BE2C (cell line): ENCODE results near the gene CHL1. TPM values are rescaled to one million over a fixed set of nuclear protein-coding genes. Genes with fewer than 3 reads are reported as not detected.

Source experiments
- DNase-seq: peaks from one replicate; pipeline ENCODE4 v3.0.0-alpha.2; 2020
- H3K27me3 ChIP-seq: fragments of 250-450 bp; sonication (Bioruptor Pico); 2 replicates; pipeline ENCODE4 v1.5.1; 2020; ENCODE audit warnings: mild to moderate bottlenecking
- H3K36me3 ChIP-seq: fragments of 250-450 bp; sonication (Bioruptor Pico); 2 replicates; pipeline ENCODE4 v1.5.1; 2020; ENCODE audit warnings: mild to moderate bottlenecking
- H3K4me1 ChIP-seq: fragments of 250-450 bp; sonication (Bioruptor Pico); 2 replicates; pipeline ENCODE4 v1.5.1; 2020
- H3K4me3 ChIP-seq: 2 replicates; pipeline ENCODE4 v1.5.1; 2011; ENCODE audit warnings: low read depth, low read length
- H3K9me3 ChIP-seq: fragments of 250-450 bp; sonication (Bioruptor Pico); 2 replicates; pipeline ENCODE4 v1.5.1; 2020
- polyA plus RNA-seq: library from polyadenylated mRNA; unstranded; fragments of >200 nt; gene quantifications from one replicate; pipeline ENCODE4 v1.2.1, GENCODE V29; 2012; ENCODE audit warnings: low read depth, missing spikeins; ENCODE audit not compliant: insufficient read length, insufficient read depth
- TF ChIP-seq, protein P1 (sequence below): IDR thresholded peaks from 2 replicates; pipeline ENCODE4 v1.5.1; 2012; ENCODE audit warnings: mild to moderate bottlenecking, low read depth, low read length

CHL1 gene, protein sequence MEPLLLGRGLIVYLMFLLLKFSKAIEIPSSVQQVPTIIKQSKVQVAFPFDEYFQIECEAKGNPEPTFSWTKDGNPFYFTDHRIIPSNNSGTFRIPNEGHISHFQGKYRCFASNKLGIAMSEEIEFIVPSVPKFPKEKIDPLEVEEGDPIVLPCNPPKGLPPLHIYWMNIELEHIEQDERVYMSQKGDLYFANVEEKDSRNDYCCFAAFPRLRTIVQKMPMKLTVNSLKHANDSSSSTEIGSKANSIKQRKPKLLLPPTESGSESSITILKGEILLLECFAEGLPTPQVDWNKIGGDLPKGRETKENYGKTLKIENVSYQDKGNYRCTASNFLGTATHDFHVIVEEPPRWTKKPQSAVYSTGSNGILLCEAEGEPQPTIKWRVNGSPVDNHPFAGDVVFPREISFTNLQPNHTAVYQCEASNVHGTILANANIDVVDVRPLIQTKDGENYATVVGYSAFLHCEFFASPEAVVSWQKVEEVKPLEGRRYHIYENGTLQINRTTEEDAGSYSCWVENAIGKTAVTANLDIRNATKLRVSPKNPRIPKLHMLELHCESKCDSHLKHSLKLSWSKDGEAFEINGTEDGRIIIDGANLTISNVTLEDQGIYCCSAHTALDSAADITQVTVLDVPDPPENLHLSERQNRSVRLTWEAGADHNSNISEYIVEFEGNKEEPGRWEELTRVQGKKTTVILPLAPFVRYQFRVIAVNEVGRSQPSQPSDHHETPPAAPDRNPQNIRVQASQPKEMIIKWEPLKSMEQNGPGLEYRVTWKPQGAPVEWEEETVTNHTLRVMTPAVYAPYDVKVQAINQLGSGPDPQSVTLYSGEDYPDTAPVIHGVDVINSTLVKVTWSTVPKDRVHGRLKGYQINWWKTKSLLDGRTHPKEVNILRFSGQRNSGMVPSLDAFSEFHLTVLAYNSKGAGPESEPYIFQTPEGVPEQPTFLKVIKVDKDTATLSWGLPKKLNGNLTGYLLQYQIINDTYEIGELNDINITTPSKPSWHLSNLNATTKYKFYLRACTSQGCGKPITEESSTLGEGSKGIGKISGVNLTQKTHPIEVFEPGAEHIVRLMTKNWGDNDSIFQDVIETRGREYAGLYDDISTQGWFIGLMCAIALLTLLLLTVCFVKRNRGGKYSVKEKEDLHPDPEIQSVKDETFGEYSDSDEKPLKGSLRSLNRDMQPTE (N-terminal part only)
- not detected for polyA plus RNA-seq

DNA sequence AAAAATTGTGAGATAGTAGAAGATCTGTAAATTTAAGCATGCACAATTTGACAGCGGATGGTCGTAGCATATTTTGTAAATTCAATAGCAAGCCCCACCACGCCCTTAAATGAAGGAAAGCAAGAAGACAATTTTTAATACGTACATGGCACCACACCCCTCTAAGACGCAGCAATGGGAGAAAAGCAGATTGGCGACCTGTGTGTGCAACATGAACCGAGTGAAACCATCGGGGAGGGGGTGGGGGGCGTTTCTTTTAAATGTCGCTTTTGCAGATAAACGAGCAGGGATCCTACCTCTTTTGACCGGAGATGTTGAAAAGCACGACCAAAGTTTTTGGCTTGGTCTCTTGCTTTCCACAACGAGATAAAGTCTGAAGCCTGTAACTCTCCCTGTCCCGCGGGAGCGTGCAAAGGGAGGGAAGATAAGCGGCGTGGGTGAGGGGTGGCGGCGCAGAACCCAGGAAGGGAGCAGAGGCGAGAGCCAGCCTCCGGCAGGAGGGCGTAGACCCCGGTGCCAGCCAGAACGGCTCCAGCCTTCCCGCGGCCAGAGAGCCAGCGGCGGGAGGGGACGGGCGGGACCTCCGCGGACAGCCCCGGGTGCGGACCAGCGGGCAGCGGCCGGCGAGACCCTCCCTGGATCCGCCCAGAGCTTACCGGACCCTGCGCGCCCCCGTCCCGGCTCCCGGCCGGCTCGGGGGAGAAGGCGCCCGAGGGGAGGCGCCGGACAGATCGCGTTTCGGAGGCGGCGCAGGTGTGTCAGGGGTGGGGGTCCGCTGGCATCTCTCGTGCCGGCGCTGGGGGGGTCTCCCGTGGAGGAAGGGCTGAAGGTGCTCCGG is at the start of gene CHL1:
TSS of gene CHL1 (plus strand) at position 453 of the 838 bp plus-strand sequence. CDS start 123,014 bp downstream, outside the sequence.
- no peak for DNase-seq
- Histone ChIP-seq H3K4me3 (peak within 1 kb of the TSS; percentile 20; the same call in 1 of the 2 replicates), H3K4me1 (no peaks in the 10 kb centered on the region), H3K36me3 (no peaks in the 10 kb centered on the region), H3K9me3 (no peaks in the 10 kb centered on the region), H3K27me3 (peaks cover 24% of the 10 kb centered on the region)
- TF ChIP-seq, protein P1, sequence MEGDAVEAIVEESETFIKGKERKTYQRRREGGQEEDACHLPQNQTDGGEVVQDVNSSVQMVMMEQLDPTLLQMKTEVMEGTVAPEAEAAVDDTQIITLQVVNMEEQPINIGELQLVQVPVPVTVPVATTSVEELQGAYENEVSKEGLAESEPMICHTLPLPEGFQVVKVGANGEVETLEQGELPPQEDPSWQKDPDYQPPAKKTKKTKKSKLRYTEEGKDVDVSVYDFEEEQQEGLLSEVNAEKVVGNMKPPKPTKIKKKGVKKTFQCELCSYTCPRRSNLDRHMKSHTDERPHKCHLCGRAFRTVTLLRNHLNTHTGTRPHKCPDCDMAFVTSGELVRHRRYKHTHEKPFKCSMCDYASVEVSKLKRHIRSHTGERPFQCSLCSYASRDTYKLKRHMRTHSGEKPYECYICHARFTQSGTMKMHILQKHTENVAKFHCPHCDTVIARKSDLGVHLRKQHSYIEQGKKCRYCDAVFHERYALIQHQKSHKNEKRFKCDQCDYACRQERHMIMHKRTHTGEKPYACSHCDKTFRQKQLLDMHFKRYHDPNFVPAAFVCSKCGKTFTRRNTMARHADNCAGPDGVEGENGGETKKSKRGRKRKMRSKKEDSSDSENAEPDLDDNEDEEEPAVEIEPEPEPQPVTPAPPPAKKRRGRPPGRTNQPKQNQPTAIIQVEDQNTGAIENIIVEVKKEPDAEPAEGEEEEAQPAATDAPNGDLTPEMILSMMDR: no peak

DNA sequence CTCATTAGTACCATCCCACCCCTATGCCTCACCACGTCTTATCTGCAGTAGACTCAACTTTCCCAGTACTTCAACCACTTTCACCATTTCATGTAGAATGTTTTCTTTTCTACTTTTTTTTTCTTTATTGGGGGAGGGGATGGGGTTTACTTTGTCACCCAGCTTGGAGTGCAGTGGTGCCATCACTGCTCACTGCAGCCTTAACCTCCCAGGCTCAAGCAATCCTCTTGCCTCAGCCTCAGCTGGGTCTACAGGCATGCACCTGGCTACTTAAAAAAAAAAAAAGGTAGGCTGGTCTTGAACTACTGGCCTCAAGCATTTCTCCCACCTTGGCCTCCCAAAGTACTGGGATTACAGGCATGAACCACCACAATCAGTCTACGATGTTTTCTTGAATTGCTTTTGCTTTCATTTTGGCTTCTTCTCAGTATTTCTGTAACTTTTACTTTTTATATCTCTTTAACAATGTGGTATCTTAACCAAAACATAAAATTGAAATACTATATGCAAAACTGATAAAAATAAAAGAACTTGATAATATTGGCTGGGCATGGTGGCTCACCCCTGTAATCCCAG is 44.9 kb upstream of the CHL1 start:
- H3K4me1 ChIP-seq: no peaks in the 10 kb centered on the region
- H3K36me3 ChIP-seq: no peaks in the 10 kb centered on the region
- TF ChIP-seq, protein P1: no peak
- no peak for DNase-seq
- H3K9me3 ChIP-seq: no peaks in the 10 kb centered on the region
- no peaks in the 10 kb centered on the region for H3K27me3 ChIP-seq
- no peak overlapping the region for H3K4me3 ChIP-seq

DNA sequence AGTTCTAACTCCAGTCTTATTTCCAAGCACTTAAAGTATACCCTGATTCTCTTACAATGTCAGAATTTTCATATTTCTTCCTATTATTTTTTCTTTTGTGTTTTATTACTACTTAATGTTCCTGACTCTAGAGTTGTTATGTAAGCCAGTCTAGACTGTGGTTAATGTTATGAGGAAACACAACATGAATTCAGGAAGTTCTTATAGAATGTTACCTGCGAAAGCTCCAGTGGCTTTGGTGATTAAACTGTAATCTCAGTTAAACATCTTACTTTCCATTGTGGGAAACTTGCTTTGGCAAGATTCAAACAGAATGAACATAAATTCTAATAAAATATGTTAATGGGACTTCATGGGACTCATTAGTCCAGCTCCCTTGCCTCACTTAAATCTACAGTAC is 36.6 kb upstream of the CHL1 start:
- TF ChIP-seq, protein P1: no peak
- Histone ChIP-seq H3K36me3 (no peaks in the 10 kb centered on the region), H3K4me1 (no peaks in the 10 kb centered on the region), H3K27me3 (no peaks in the 10 kb centered on the region), H3K9me3 (no peaks in the 10 kb centered on the region), H3K4me3 (no peak overlapping the region)
- no peak for DNase-seq

DNA sequence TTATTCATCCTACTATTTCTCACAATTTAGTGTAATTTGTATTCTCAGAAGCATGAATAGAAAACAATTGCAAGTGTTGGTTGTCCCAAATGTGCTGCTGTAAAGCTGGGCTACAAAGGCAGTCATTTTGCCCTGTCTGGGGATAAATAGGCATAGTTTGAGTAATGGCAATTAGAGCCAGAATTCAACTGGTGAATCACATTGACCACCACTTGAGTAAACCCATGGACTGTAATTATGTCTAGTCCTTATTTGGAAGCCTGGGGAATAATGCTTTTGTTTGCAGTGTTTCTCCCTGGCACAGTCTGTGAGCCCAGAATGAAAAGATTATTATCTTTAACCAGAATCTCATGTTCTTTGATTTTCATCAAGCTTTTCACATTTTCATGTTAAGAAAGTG is 30.5 kb upstream of the CHL1 start:
- Histone ChIP-seq H3K36me3 (no peaks in the 10 kb centered on the region), H3K4me1 (no peaks in the 10 kb centered on the region), H3K4me3 (no peak overlapping the region), H3K27me3 (no peaks in the 10 kb centered on the region), H3K9me3 (no peaks in the 10 kb centered on the region)
- TF ChIP-seq, protein P1: no peak
- no peak for DNase-seq

DNA sequence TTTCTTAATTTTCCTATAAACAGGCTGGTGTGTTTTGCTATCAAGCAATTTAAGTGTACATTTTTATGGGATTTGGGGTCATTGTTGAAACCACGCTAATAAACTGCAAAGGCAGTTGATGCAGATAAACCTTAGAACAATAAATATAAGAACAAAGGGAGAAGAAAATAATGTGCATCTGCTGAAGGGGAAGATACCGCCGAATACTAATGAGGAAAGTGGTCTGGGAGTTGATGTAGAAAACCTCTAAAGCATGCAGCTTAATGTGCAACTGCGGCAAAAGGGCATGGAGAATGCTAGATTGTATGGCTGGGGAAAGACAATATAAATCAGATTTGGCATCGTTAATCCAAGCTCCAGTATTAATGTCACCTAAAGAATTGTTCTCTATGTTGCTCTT is 29.8 kb upstream of the CHL1 start:
- H3K4me3 ChIP-seq: no peak overlapping the region
- H3K36me3 ChIP-seq: no peaks in the 10 kb centered on the region
- no peaks in the 10 kb centered on the region for H3K27me3 ChIP-seq
- no peak for DNase-seq
- H3K9me3 ChIP-seq: no peaks in the 10 kb centered on the region
- TF ChIP-seq, protein P1: no peak
- H3K4me1 ChIP-seq: no peaks in the 10 kb centered on the region
